Cardiac muscle cell (in vitro differentiated cells and primary cell): ENCODE measurements around the gene TIFAB. TPM values are rescaled to one million over a fixed set of nuclear protein-coding genes. Genes with fewer than 3 reads are reported as not detected.
A peak's percentile ranks its signal among the peaks of the same experiment; 100 is the strongest.

Experiments
- DNase-seq, 2 donors: peaks; one replicate each; pipeline versions ENCODE4 v3.0.0 to v3.0.0-alpha.2; 2010 to 2017; ENCODE audit warnings: low read depth in 1 of 2, low spot score in 1 of 2
- H3K27ac ChIP-seq: fragments of 200-600 bp; sonication (generic); 2 replicates; pipeline ENCODE4 v1.5.1; 2016
- H3K27me3 ChIP-seq: fragments of 200-600 bp; sonication (generic); 2 replicates; pipeline ENCODE4 v1.6.0; 2016; ENCODE audit warnings: control low read depth
- H3K36me3 ChIP-seq: fragments of 200-600 bp; sonication (generic); 2 replicates; pipeline ENCODE4 v1.5.1; 2016; ENCODE audit warnings: control low read depth
- H3K4me1 ChIP-seq: fragments of 200-600 bp; sonication (generic); 2 replicates; pipeline ENCODE4 v1.8.1; 2017; ENCODE audit warnings: low read depth, mild to moderate bottlenecking, mixed run types
- H3K4me3 ChIP-seq: fragments of 200-600 bp; sonication (generic); 2 replicates; pipeline ENCODE4 v1.5.1; 2016; ENCODE audit warnings: mild to moderate bottlenecking
- H3K9me3 ChIP-seq: fragments of 200-600 bp; sonication (generic); 2 replicates; pipeline ENCODE4 v1.5.1; 2017; ENCODE audit warnings: low read depth, mild to moderate bottlenecking, control low read depth
- CTCF ChIP-seq: IDR thresholded peaks from 2 replicates; pipeline ENCODE4 v1.5.1; 2012; ENCODE audit warnings: low read depth, mild to moderate bottlenecking, low read length
- polyA plus RNA-seq: library from polyadenylated mRNA; unstranded; fragments of >200 nt; fragmentation: Nextera tagmentation; extraction: Ambion mirVana; gene quantifications from 2 replicates; pipeline ENCODE4 v1.2.1, GENCODE V29; 2016
- total RNA-seq: library from RNA; depleted of rRNA; stranded (reverse); fragments of >200 nt; gene quantifications from 2 replicates; pipeline ENCODE4 v1.2.3, GENCODE V29; 2016

The TIFAB gene
- total and polyA plus RNA-seq, 2 experiments from 2014 or later: not detected

DNA sequence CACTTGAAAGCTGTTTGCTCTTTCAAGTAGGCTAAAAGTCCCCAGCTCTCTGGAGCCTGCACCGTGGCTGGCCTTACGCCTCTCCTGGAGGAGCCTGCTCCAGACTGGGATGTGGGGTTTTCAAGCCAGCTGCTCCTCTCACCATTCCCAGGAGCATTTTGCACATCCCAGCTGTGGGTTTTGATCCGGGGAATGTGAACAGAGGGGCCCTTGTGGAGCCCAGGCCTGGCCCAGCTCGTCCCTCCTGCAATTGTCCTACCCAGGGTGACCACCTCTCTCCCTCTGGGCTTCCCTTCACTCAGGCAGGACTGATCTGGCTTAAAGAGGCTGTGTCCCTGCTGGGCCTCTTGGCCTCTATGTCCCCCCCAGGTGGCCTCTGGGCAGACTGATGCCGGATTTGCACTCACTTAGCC lies 32.5 kb upstream of the TIFAB start:
- Histone ChIP-seq H3K27ac (no peak overlapping the region), H3K4me1 (no peaks in the 10 kb centered on the region), H3K9me3 (no peaks in the 10 kb centered on the region), H3K27me3 (peaks cover 94% of the 10 kb centered on the region), H3K36me3 (no peaks in the 10 kb centered on the region), H3K4me3 (no peak overlapping the region)
- DNase-seq: peak in 1 of 2 donors; percentile 30
- no peak for TF ChIP-seq CTCF

DNA sequence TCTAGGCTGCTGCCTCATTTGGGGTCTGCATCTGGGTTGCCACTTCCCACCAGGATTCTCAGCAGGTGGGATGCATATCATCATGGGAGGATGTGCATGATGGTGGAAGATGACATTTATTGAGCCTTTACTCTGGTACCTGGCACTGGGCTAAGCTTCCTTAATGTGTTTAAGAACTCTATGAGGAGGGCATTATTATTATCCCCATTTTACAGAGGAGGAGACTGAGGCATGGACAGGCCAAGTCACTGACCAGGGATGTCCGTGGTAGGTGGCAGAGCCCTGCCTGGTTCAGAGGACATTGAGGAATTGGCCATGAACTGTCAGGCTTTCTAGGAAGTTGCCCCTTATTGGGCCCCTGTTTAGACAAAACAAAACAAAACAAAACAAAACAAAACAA lies 31.1 kb upstream of the TIFAB start:
- no peak overlapping the region for H3K4me3 ChIP-seq
- no peak for DNase-seq
- H3K9me3 ChIP-seq: no peaks in the 10 kb centered on the region
- H3K27me3 ChIP-seq: peaks cover 94% of the 10 kb centered on the region
- H3K36me3 ChIP-seq: no peaks in the 10 kb centered on the region
- H3K27ac ChIP-seq: no peak overlapping the region
- no peaks in the 10 kb centered on the region for H3K4me1 ChIP-seq
- no peak for TF ChIP-seq CTCF

GRCh38 chr5:135482381-135482933 lies 30.3 kb upstream of the TIFAB start:
- Histone ChIP-seq H3K36me3 (no peaks in the 10 kb centered on the region), H3K9me3 (no peaks in the 10 kb centered on the region), H3K4me3 (no peak overlapping the region), H3K27me3 (peaks cover 94% of the 10 kb centered on the region), H3K4me1 (peaks cover 7% of the 10 kb centered on the region), H3K27ac (no peak overlapping the region)
- no peak for TF ChIP-seq CTCF
- no peak for DNase-seq

GRCh38 chr5:135481909-135482311 lies 29.8 kb upstream of the TIFAB start:
- peaks cover 94% of the 10 kb centered on the region for H3K27me3 ChIP-seq
- no peak overlapping the region for H3K27ac ChIP-seq
- DNase-seq: no peak
- H3K4me3 ChIP-seq: no peak overlapping the region
- TF ChIP-seq CTCF: no peak
- no peaks in the 10 kb centered on the region for H3K9me3 ChIP-seq
- peaks cover 12% of the 10 kb centered on the region for H3K4me1 ChIP-seq
- no peaks in the 10 kb centered on the region for H3K36me3 ChIP-seq

DNA sequence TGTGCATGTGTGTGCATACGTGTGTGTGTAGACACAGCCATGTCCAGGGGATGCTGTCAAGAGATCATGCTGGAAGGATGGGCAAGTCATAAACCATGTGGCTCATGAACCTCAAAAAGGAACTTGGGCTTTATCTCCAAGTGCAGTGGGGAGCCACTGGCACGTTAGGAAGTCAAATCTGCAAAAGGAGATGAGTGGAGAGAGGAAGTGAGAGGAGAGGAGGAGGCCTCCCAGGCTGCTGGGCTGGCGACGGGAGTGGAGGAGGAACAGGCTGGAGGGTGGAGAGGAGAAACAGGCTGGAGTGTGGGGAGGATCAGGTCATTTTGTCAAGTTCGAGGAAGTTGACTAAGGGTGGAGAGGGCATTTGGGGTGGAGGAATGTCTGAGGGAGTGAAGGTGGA lies 29.2 kb upstream of the TIFAB start:
- no peak overlapping the region for H3K4me3 ChIP-seq
- H3K27me3 ChIP-seq: peaks cover 94% of the 10 kb centered on the region
- H3K36me3 ChIP-seq: no peaks in the 10 kb centered on the region
- peaks cover 16% of the 10 kb centered on the region for H3K4me1 ChIP-seq
- DNase-seq: no peak
- H3K9me3 ChIP-seq: no peaks in the 10 kb centered on the region
- TF ChIP-seq CTCF: no peak
- no peak overlapping the region for H3K27ac ChIP-seq

- Histone ChIP-seq H3K36me3 (no peaks in the 10 kb centered on the region), H3K4me1 (peaks cover 16% of the 10 kb centered on the region), H3K27ac (no peak overlapping the region), H3K4me3 (no peak overlapping the region), H3K9me3 (no peaks in the 10 kb centered on the region), H3K27me3 (peaks cover 93% of the 10 kb centered on the region)
- DNase-seq: no peak
- no peak for TF ChIP-seq CTCF
Observed at GRCh38 chr5:135480511-135480910, 28.4 kb upstream of the TIFAB start.
